SK-N-SH (cell line): ENCODE data around the gene SNX10. TPM values are rescaled to one million over a fixed set of nuclear protein-coding genes. Genes with fewer than 3 reads are reported as not detected.

ENCODE experiments used
- CTCF ChIA-PET: fragments of 300-600, 350-600 bp; formaldehyde crosslinking; extraction: SDS; loops from one replicate; lab custom pipeline; 2021; lab: Yijun Ruan, JAX
- POLR2A ChIA-PET: fragments of 350-600 bp; sonication (Branson Sonifier 250); formaldehyde crosslinking; extraction: SDS; loops from one replicate; lab custom pipeline; 2020; ENCODE audit warnings: antibody characterized with exemption, inconsistent platforms; lab: Yijun Ruan, JAX
- DNase-seq: peaks from one replicate; pipeline ENCODE4 v3.0.0; 2012
- H2AFZ ChIP-seq: fragments of 200-600 bp; sonication (generic); 2 replicates; pipeline ENCODE4 v1.8.1; 2016; ENCODE audit warnings: antibody characterized with exemption, mild to moderate bottlenecking, low read depth
- H3F3A ChIP-seq: fragments of 200-600 bp; sonication (generic); replicated peaks from 2 replicates; pipeline ENCODE3; 2016; ENCODE audit warnings: antibody characterized with exemption, mild to moderate bottlenecking; ENCODE audit not compliant: insufficient read depth
- H3K27ac ChIP-seq, 2 experiments: fragments of 200-500 bp in 1 of 2; fragments of 200-600 bp in 1 of 2; sonication (Bioruptor generic) in 1 of 2; sonication (generic), shearing (Covaris generic) in 1 of 2; 2 replicates each; pipeline versions ENCODE4 v1.5.1 to v1.6.1; 2014 to 2016; ENCODE audit warnings: low read depth in 2 of 2, inconsistent platforms in 1 of 2, low read length in 1 of 2, mild to moderate bottlenecking in 1 of 2, mixed read lengths in 1 of 2
- H3K27me3 ChIP-seq: fragments of 200-600 bp; sonication (generic), shearing (Covaris generic); 2 replicates; pipeline ENCODE4 v1.6.1; 2016; ENCODE audit warnings: mixed run types; ENCODE audit not compliant: insufficient read depth
- H3K36me3 ChIP-seq, 2 experiments: fragments of 200-500 bp in 1 of 2; fragments of 200-600 bp in 1 of 2; sonication (Bioruptor generic) in 1 of 2; sonication (generic) in 1 of 2; replicated peaks in 1 of 2; 2 replicates each; pipeline versions ENCODE3 to v1.5.1; 2014 to 2016; ENCODE audit warnings: low read length in 1 of 2, mild to moderate bottlenecking in 1 of 2; ENCODE audit not compliant: insufficient read depth in 2 of 2, control insufficient read depth in 1 of 2
- H3K4me1 ChIP-seq, 2 experiments: fragments of 200-500 bp in 1 of 2; fragments of 200-600 bp in 1 of 2; sonication (Bioruptor generic) in 1 of 2; sonication (generic), shearing (Covaris generic) in 1 of 2; 2 replicates each; pipeline versions ENCODE4 v1.5.1 to v1.6.1; 2014 to 2016; ENCODE audit warnings: low read depth in 1 of 2, low read length in 1 of 2, mixed run types in 1 of 2; ENCODE audit not compliant: insufficient read depth in 2 of 2, control insufficient read depth in 1 of 2
- H3K4me2 ChIP-seq: fragments of 200-600 bp; sonication (generic), shearing (Covaris generic); 2 replicates; pipeline ENCODE4 v1.6.1; 2017; ENCODE audit warnings: mixed run types
- H3K4me3 ChIP-seq, 2 experiments: fragments of 200-500 bp in 1 of 2; fragments of 200-600 bp in 1 of 2; sonication (Bioruptor generic) in 1 of 2; sonication (generic), shearing (Covaris generic) in 1 of 2; 2 replicates each; pipeline versions ENCODE4 v1.5.1 to v1.8.1; 2014 to 2016; ENCODE audit warnings: low read depth in 2 of 2, inconsistent platforms in 1 of 2, low read length in 1 of 2, mild to moderate bottlenecking in 1 of 2, mixed read lengths in 1 of 2, moderate library complexity in 1 of 2
- H3K79me2 ChIP-seq: fragments of 200-600 bp; sonication (generic); 2 replicates; pipeline ENCODE4 v1.8.1; 2017; ENCODE audit warnings: mild to moderate bottlenecking; ENCODE audit not compliant: insufficient read depth
- H3K9ac ChIP-seq: fragments of 200-600 bp; sonication (generic); 2 replicates; pipeline ENCODE4 v1.6.1; 2017; ENCODE audit warnings: mixed run types
- H3K9me2 ChIP-seq: fragments of 200-600 bp; sonication (generic); 2 replicates; pipeline ENCODE4 v1.6.1; 2017; ENCODE audit warnings: mixed run types
- H3K9me3 ChIP-seq: fragments of 200-600 bp; sonication (generic); 2 replicates; pipeline ENCODE4 v1.6.1; 2017; ENCODE audit warnings: mixed run types, mild to moderate bottlenecking, moderate library complexity
- H4K20me1 ChIP-seq: fragments of 200-600 bp; sonication (generic); 2 replicates; pipeline ENCODE4 v1.6.1; 2017; ENCODE audit warnings: mild to moderate bottlenecking, mixed run types; ENCODE audit not compliant: insufficient read depth
- CHD2 ChIP-seq: fragments of 150-350 bp; IDR thresholded peaks from 2 replicates; pipeline ENCODE4 v1.6.1; 2018; ENCODE audit warnings: low read length; ENCODE audit not compliant: partially characterized antibody
- EZH2phosphoT487 ChIP-seq: fragments of 200-600 bp; sonication (generic); IDR thresholded peaks from 2 replicates; pipeline ENCODE4 v1.6.1; 2017; ENCODE audit warnings: low read depth, mixed run types, mild to moderate bottlenecking, antibody characterized with exemption, moderate library complexity, borderline replicate concordance
- FOSL2 ChIP-seq: IDR thresholded peaks from 2 replicates; pipeline ENCODE4 v1.4.0; 2012; ENCODE audit warnings: low read depth, mild to moderate bottlenecking, moderate library complexity, borderline replicate concordance
- GABPA ChIP-seq: IDR thresholded peaks from 2 replicates; pipeline ENCODE4 v1.4.0; 2012; ENCODE audit warnings: low read depth, mild to moderate bottlenecking
- JUND ChIP-seq: IDR thresholded peaks from 2 replicates; pipeline ENCODE4 v1.4.0; 2012
- MEF2A ChIP-seq: IDR thresholded peaks from 2 replicates; pipeline ENCODE4 v1.4.0; 2012; ENCODE audit warnings: low read depth, borderline replicate concordance
- POLR2AphosphoS5 ChIP-seq: IDR thresholded peaks from 2 replicates; pipeline ENCODE4 v1.6.1; 2012; ENCODE audit warnings: low read depth, low read length
- RAD21 ChIP-seq: IDR thresholded peaks from 2 replicates; pipeline ENCODE4 v1.6.1; 2012; ENCODE audit warnings: mild to moderate bottlenecking, low read length
- REST ChIP-seq: IDR thresholded peaks from 2 replicates; pipeline ENCODE4 v1.6.1; 2012; ENCODE audit warnings: mild to moderate bottlenecking, low read depth, low read length, moderate library complexity
- RXRA ChIP-seq: IDR thresholded peaks from 2 replicates; pipeline ENCODE4 v1.4.0; 2012; ENCODE audit warnings: low read depth, mild to moderate bottlenecking, borderline replicate concordance
- TAF1 ChIP-seq: IDR thresholded peaks from 2 replicates; pipeline ENCODE4 v1.6.1; 2012; ENCODE audit warnings: low read depth, mild to moderate bottlenecking, low read length, moderate library complexity, borderline replicate concordance
- TCF12 ChIP-seq: IDR thresholded peaks from 2 replicates; pipeline ENCODE4 v1.4.0; 2012
- YY1 ChIP-seq: IDR thresholded peaks from 2 replicates; pipeline ENCODE4 v1.4.0; 2012; ENCODE audit warnings: low read depth, mild to moderate bottlenecking
- WGBS: methylation state at CpG from one replicate; pipeline ENCODE4 v1.1.6; 2017; ENCODE audit warnings: low lambda C conversion rate; 5-methylcytosine and 5-hydroxymethylcytosine counted together
- polyA plus RNA-seq, 3 experiments: library from polyadenylated mRNA; depleted of rRNA; stranded (reverse); fragments of >200 nt; gene quantifications; 2 replicates each; pipeline ENCODE4 v1.2.3, GENCODE V29; 2012
- TF ChIP-seq, protein P1 (sequence below): IDR thresholded peaks from 2 replicates; pipeline ENCODE4 v1.4.0; 2012; ENCODE audit warnings: low read depth, borderline replicate concordance

The SNX10 gene
- polyA plus RNA-seq, 1 of the 3 experiments (the other 2 are of a cell fraction) = 0.02 TPM

DNA sequence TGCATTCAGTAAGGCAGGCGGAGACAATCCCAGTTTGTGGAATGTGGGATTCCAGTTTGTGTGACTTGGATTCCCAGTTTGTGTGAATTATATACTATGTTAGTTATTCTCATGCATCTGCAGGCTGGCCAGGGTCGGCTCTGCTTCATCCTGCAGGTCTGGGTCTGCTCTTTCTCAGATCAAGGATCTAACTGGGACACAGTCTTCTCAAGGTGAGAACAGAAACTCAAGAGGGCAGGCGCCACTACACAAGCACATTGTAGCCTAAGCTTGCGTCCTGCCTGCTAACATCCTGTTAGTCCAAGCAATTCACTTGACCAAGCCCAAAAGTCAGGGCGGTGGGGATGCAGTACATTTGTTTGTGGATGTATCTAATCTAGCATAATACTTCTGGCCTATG is 131.1 kb downstream of the SNX10 start:
- H3K4me2 ChIP-seq = no peak overlapping the region
- H3K4me3 ChIP-seq = no peak overlapping the region
- H3F3A ChIP-seq = no peaks in the 10 kb centered on the region
- 47% methylated on average over 5 of the region's 5 CpGs for WGBS
- H3K9ac ChIP-seq = no peak overlapping the region
- no peak overlapping the region for H3K27ac ChIP-seq
- no peaks in the 10 kb centered on the region for H3K9me2 ChIP-seq
- no peaks in the 10 kb centered on the region for H3K36me3 ChIP-seq
- no peaks in the 10 kb centered on the region for H3K27me3 ChIP-seq
- H3K9me3 ChIP-seq = no peaks in the 10 kb centered on the region
- peaks cover 0 to 4% of the 10 kb centered on the region in 2 experiments; a peak in 1 of 4 replicates for H3K4me1 ChIP-seq
- no peak for TF ChIP-seq EZH2phosphoT487
- no peak for DNase-seq
- H3K79me2 ChIP-seq = no peaks in the 10 kb centered on the region
- POLR2A ChIA-PET = interaction anchor here (0.6 kb wide), 1 partner anchor 12 kb away, joined by 3 read pairs; no protein-coding TSS in a partner anchor
- no peak overlapping the region for H2AFZ ChIP-seq
- H4K20me1 ChIP-seq = no peaks in the 10 kb centered on the region
- CTCF ChIA-PET = no interaction called here

DNA sequence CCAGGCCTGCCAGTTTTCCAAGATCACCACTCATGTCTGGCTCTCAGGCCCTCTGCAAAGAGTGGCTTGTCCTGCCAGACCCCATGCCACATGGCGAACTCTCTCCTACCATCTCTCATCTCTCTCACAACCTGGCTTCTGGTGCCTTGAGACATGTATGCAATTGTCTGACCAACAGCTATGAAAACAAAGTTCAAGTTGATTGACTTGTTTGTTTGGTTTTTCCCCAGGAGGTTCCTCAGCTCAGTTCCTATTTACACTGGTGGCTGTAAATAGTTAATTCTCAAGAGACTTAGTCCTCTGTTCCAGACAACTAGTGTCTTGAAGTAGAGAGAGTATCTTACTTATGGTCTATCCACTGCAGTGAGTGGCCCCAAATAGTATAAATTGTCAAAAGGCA is 131.8 kb downstream of the SNX10 start:
- Histone ChIP-seq H3K79me2 (no peaks in the 10 kb centered on the region), H3K27ac (no peak overlapping the region), H3K27me3 (no peaks in the 10 kb centered on the region), H4K20me1 (no peaks in the 10 kb centered on the region), H3K9me2 (no peaks in the 10 kb centered on the region), H3K9ac (no peak overlapping the region), H3K4me2 (no peak overlapping the region), H3F3A (no peaks in the 10 kb centered on the region), H3K4me1 (peaks cover 0 to 4% of the 10 kb centered on the region in 2 experiments; a peak in 1 of 4 replicates), H3K4me3 (no peak overlapping the region), H3K36me3 (no peaks in the 10 kb centered on the region), H2AFZ (no peak overlapping the region), H3K9me3 (no peaks in the 10 kb centered on the region)
- TF ChIP-seq JUND = no peak
- TF ChIP-seq YY1 = no peak
- TF ChIP-seq TCF12 = no peak
- no peak for TF ChIP-seq CHD2
- TF ChIP-seq FOSL2 = no peak
- TF ChIP-seq REST = no peak
- no peak for TF ChIP-seq RXRA
- TF ChIP-seq POLR2AphosphoS5 = no peak
- no peak for TF ChIP-seq GABPA
- TF ChIP-seq MEF2A = no peak
- no peak for TF ChIP-seq TAF1
- TF ChIP-seq, protein P1, sequence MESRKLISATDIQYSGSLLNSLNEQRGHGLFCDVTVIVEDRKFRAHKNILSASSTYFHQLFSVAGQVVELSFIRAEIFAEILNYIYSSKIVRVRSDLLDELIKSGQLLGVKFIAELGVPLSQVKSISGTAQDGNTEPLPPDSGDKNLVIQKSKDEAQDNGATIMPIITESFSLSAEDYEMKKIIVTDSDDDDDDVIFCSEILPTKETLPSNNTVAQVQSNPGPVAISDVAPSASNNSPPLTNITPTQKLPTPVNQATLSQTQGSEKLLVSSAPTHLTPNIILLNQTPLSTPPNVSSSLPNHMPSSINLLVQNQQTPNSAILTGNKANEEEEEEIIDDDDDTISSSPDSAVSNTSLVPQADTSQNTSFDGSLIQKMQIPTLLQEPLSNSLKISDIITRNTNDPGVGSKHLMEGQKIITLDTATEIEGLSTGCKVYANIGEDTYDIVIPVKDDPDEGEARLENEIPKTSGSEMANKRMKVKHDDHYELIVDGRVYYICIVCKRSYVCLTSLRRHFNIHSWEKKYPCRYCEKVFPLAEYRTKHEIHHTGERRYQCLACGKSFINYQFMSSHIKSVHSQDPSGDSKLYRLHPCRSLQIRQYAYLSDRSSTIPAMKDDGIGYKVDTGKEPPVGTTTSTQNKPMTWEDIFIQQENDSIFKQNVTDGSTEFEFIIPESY = no peak
- no peak for TF ChIP-seq EZH2phosphoT487
- no peak for TF ChIP-seq RAD21
- WGBS = 6% methylated on average over 1 of the region's 1 CpG
- ChIA-PET CTCF (no interaction called here), POLR2A (no interaction called here)
- no peak for DNase-seq

Other genes starting within 250 kb of the SNX10 start
- 36.1 and 50.8 TPM in 2 replicates for gene NFE2L3, start 139.7 kb upstream of the SNX10 start, polyA plus RNA-seq (2012; rRNA removed)
- gene HNRNPA2B1, start 91.1 kb upstream of the SNX10 start, polyA plus RNA-seq (2012; rRNA removed) = 459 and 483 TPM in 2 replicates
- gene CBX3, start 90.1 kb upstream of the SNX10 start, polyA plus RNA-seq (2012; rRNA removed) = 97.0 and 119 TPM in 2 replicates